Stimulated activated CD8-positive, alpha-beta memory T cell treated with anti-CD3 and anti-CD28 coated beads, Interleukin-2, amount 100 ng/mL, for 48 hours (primary cell): ENCODE measurements around the gene DPH6.
"Not testable (repeated sequence)": the region's sequence is repeated elsewhere in the genome, so short reads cannot be mapped to it uniquely, and the experiment has no call there.

ENCODE experiments used
- DNase-seq, 2 donors: peaks; one replicate each; pipeline ENCODE4 v3.0.0-alpha.2; 2020; ENCODE audit warnings: low read depth in 2 of 2

The DPH6 gene

DNA sequence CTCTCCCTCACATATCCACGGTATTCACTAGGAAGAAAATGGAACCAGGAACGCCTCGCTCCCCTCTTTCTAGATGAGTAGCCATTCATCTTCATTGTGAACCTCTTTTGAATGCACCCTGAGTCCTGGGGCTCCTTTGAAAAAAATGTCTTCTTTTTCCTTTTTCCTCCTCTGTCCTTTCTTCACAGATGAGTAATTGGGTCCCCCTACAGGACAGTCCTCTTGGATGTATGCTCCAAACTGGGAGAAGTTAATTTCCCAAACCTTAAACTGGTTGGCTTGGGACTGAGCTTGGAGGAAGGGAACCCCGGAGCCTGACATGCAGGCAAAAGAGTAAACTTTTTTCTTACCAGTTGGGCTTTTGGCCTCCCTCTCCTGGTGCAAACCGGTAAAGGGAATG lies 108.8 kb downstream of the DPH6 start:
- no peak for DNase-seq

DNA sequence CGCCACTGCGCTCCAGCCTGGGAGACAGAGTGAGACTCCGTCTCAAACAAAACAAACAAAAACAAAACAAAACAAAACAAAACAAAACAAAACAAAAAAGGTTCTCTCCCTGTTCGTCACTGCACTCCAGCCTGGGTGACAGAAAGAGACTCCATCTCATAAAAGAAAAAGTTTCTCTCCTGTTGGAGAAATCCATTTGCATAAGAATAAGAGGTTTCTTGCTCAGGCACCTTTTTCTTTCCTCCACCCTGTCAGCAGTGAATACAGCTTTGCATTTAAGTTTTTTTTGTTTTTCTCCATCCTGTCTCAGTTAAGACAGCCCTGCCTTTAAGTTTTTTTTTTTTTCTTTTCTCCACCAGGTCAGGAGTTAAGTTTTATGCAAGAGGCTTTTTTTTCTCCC lies 109.5 kb downstream of the DPH6 start:
- no peak for DNase-seq

DNA sequence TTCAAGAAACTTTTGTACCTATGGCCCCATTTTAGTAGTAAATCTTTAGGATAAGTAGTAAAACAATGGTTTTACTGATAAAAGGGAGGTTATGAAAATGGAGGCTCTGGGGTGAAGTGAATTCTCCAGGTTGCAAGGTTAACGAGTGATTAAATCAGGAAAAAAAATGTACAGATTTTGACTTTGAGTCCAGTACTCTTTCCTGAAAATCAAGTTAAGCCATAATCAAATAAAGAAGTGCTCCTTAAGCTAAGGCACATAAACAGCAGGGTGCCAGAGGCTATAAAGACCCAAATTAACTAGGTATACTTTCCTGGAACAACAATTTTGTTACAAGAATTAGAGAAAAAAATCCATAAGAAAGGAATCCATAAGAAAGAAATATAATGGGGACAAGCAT lies 114.7 kb downstream of the DPH6 start:
- no peak for DNase-seq

DNA sequence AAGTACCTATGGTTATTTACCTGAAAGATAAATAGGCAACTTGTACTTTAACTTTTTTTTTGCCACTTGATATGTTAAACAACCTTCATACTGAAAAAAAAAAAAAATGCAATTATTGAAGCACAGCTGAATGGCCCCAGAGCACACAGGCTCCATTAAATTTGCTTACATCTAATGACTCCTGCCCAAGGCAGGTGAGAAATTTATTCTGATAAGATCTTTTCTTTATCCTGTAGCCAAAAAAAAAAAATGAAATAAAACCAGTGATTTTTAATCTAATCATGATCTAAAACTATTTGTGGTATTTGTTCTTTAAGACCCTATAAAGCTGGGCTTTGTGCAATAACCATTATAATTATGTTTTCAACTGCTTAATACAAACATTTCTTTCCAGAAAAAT lies 115.7 kb downstream of the DPH6 start:
- no peak for DNase-seq

DNA sequence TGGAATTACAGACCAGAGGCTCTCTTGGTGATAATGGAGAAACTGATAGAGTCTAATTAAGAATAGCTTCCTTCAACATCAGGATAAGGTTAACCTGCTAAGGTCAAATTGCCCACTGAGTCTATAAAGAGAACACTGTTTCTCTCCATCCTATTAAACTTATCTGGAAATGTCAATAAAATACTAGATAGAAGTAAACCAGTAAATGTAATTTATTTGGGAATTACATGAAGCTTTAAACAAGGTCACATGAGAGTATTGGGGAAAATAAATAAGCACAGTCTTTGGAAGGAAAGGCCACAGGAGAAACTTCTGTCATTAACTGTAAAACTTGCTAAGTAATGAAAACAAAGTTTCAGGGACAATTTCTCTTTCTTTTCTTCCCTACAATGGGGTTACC lies 118.5 kb downstream of the DPH6 start:
- no peak for DNase-seq

DNA sequence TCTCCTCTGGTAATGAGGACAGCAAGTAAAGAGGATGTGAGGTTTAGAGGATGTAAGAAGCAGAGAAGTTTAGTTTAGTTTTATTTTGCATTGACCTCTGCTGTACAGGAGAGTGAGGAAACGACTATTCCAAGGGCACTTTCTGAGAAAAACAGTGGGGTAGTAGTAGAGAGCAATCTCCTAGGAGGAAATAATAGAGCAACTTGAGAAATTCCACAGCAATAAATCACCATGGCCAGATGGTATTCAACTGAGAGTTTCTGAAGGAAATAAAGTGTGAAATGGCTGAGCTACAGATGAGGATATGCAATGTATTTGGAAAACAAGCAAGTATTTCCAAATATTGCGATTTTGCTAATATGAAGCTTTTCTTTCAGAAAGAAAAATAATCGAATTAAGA lies 118.9 kb downstream of the DPH6 start:
- no peak for DNase-seq

DNA sequence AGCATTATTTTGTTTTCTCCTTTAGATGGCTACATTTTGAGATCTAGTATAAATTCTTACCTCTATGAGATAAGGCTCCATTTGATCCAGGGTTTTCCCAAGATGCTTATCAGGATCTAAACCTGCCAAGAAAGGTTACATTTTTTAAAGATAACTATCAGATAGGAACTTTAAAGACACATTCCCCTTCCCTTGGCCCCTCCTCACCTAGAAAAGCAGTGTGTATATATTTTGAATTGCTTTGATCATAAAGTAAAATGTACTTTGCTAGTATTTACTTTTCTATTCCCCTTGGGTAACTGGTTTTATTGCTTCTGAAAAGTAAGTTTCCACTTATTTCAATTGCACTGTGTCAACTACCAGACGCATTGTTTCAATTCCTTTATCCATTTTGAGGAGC lies 135.2 kb downstream of the DPH6 start:
- DNase-seq, result no peak

DNA sequence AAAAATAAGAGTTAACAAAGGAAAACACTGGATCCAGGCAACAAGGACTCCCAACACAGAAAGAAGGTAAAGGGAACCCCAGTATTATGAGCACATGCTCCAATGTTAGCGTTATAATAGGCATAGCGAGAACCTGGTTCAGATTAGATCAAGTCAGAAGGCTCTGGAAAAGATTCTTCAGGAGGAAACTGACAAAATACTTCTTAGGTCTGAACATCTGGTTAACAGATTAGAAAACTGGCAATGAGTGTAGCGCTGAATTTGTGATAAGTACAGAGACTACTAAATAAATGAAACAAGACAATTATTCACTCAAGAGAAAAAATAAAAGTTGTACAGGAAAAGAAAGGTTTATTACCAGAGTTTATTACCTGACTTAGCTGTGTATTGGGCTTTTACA lies 146.1 kb downstream of the DPH6 start:
- DNase-seq, result no peak

DNA sequence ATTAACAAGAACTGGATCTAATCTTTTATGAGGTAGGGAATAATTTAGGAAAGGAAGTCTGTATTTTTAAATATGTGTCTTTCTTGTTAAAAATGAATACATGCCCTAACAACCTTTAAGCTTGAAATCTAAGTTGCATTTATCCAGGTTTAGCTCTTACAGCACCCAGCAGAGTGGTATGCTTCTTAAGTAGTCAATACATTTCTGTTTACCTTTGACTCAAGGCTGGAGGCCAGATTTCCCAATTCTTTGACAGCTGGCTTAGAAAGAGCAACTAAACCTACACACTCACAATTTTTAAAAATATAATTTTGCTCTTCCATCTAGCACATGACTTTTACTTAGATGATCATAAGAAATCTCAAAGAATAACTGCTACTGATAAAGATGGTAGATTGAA lies 148.9 kb downstream of the DPH6 start:
- DNase-seq, result no peak

DNA sequence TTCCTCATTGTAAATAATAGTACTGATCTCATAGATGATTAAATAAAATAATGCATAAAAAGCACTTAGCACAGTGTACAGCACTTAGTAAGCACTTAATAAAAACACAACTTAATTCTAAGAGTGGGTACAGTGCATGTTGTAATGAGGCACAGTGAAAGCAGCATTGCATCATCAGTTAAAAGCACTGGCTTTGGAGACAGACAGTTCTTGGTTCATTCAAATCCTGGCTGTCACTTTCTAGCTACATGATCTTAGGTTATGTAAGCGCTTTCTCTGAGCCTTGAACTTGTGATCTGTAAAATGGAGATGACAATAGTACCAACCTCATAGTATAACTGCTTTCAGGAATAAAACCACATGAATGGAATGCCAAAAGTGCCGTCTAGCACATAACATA lies 151.5 kb downstream of the DPH6 start:
- DNase-seq, result no peak

DNA sequence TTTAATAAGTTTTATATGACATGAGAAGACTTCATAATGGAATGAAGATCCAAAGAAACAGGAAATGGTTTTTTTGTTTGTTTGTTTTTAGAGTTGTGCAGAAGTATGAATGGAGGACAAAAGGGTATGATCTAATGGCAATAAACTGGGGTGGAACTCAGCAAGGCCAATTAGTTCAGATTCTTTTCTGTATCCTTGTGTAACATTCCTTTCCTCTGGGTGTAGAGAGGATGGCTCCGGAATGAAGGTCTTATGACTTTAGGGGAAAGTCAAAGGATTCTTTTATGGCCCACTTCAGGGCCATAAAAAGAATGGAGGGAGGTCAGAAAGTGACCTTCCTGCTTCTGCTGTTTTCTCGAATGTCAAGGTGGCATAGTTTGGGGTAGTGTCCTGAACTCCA lies 152.6 kb downstream of the DPH6 start:
- DNase-seq, result no peak

DNA sequence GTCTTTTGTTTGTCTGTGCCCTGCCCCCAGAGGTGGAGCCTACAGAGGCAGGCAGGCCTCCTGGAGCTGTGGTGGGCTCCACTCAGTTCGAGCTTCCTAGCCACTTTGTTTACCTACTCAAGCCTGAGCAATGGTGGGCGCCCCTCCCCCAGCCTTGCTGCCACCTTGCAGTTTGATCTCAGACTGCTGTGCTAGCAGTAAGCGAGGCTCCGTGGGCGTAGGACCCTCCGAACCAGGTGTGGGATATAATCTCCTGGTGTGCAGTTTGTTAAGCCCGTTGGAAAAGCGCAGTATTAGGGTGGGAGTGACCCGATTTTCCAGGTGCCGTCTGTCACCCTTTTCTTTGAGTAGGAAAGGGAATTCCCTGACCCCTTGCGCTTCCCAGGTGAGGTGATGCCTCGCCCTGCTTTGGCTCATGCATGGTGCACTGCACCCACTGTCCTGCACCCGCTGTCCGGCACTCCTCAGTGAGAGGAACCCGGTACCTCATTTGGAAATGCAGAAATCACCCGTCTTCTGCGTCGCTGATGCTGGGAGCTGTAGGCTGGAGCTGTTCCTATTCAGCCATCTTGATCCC lies 154.5 kb downstream of the DPH6 start:
- not testable (repeated sequence) for DNase-seq

DNA sequence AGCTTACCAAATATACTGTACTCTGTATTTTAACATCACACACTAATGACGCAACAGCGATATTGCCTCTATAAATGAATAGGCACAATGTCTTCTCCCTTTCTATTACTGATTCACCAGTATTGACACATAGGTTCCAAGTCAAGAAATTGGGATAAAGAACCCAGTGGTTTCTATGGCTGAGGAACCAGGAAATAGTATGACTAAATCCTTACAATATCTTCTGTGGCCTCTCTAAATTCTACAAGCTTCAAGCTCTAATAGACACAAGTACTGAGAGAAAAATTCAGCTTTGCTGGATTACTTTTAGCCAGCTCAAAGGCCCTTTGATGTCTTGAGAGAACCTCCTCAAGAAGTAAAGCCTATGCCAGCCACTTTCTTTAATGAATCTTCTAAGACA lies 162.5 kb downstream of the DPH6 start:
- DNase-seq, result no peak

DNA sequence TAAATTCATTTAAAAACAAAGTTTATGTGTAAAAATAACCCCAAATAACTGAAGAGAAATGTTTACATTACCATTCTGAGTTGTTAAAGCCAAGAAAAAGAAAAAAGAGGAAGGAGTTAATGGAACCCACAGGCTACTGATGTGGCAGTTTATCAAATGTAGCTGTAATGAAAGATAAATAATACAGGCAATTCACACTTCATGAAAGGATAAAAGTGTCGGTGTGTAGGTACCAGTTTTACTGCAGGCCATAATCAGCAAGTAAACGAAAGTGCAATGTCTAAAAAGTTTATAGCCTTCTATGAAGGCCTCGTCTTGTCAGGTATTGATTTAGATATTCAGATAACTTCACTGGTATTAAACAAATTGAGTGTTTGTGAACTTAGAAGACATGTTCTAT lies 164.6 kb downstream of the DPH6 start:
- no peak for DNase-seq

DNA sequence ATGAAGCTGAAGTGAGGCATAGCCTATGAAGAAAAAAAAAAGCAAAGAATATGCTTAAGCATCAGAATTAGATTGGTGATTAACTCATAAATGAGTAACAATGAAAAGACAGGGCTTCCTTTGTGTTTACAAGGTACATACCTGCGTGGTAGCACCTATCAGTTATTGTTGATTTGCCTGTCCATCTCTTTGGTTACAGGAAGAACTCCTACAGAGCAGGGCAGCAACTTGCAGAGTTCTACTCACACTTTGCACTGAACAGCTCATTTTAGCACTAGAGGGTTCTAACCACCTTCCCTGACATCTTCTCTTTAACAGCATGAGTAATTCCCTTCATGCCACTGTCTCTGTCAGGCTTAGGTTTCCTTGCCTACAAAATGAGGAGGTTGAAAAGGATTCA lies 166.0 kb downstream of the DPH6 start:
- DNase-seq, result no peak

DNA sequence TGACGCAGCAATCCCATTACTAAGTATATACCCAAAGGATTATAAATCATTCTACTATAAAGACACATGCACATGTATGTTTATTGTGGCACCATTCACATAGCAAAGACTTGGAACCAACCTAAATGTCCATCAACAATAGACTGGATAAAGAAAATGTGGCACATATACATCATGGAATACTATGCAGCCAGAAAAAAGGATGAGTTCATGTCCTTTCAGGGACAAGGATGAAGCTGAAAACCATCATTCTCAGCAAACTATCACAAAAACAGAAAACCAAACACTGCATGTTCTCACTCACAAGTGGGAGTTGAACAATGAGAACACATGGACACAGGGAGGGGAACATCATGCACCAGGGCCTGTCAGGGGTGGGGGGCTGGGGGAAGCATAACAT lies 167.5 kb downstream of the DPH6 start:
- DNase-seq, result not testable (repeated sequence)

DNA sequence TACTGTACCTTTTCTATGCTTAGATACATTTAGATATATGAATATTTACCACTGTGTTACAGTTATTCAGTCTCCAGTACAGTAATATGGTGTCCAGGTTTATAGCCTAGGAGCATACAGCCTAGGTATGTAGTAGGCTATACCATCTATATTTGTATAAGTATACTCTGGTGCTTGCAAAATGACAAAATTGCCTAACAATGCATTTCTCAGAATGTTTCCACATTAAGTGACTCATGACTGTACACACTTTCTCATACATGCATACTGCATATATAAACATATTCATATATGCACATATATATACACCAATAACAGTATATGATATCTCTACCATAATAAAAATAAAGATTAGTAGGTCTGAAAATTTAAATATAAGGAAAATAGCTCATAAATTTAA lies 169.3 kb downstream of the DPH6 start:
- no peak for DNase-seq

DNA sequence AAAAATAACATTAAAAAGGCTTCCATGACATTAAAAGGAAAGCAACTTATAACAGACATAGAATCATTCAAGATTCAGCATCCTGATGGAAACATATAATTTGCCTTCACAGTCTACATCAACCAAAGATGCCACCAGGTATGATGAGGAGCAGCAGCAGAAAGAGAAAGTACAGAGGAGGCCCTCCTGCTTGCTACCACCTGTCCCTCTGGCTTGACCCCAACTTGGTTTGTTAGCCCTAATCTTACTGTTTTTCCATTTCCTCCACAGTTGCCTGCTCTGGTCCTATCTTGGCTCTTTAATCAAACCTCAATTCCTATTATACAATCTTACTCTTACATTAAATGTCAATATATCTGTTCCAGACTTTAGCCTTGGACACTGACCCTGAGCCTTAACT lies 171.3 kb downstream of the DPH6 start:
- no peak for DNase-seq

DNA sequence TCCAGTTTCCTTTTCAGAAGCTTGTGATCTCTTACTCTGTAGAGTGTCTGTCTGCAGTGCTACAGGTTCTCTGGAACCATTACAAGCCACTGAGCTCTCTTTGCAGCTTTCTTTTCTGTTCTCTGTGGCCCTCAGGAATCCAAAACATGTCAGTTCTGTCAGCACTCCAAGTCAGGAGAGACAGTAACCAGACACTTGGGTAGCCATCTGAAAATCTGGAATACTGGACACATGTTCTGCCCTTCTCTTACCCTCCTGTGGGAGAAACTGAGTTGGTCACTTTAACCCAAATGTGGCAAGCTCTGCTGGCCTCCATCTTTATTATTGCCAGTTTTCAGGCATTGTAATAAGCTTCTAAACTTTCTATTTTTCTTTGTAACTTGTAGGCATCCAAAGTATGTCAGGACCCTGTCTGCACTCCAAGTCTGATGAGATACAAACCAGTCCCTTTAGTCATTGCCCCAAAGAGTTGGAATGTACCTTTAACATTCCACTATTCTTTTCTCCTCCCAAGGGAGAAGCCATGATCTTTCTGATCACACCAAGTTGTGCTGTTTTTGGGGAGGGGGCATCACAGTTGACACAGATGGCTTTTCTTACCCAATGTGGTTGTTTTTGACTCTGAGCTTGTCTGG lies 183.7 kb downstream of the DPH6 start:
- no peak for DNase-seq

DNA sequence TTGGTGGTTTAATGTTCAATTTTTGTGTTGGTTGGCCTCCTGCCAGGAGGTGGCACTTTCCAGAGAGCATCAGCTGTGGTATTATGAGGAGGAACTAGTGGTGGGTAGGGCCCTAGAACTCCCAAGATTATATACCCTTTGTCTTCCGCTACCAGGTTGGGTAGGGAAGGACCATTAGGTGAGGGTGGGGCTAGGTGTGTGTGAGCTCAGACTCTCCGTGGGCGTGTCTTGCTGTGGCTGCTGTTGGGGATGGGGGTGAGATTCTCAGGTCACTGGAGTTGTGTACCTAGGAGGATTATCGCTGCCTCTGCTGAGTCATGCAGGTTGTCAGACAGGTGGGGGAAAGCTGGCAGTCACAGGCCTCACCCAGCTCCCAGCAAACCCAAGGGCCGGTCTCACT lies 187.1 kb downstream of the DPH6 start:
- DNase-seq, result no peak

DNA sequence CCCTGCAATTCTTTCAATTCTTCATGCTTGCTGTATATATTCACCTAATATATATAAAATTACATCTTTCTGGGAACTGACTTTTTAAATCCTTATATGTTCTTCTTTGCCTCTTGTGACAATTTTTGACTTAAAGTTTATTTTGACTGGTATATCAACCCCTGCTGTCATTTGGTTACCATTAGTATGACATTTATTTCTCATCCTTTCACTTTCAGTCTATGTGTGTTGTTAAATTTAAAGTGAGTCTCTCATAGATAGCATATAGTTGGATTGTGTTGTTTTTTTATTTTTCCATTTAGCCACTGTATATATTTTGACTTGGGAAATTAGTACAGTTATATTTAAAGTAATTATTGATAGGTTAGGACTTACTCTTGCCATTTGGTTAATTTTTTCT lies 194.9 kb downstream of the DPH6 start:
- DNase-seq, result no peak

DNA sequence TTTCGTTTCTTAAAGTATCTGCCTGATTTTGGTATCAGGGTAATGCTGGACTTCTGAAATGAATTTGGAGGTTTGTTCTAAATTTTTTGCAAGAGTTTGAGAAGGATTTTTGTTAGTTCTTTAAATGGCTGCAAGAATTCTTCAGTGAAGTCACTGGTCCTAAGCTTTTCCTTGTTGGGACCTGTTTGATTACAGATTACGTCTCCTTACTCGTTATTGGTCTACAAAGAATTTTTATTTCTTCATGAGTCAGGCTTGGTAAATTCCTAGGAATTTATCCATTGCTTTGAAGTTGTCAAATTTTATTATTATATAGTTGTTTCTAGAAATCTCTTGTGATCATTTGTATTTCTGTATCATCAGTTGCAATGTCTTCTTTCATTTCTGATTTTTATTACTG lies 196.0 kb downstream of the DPH6 start:
- DNase-seq, result no peak

DNA sequence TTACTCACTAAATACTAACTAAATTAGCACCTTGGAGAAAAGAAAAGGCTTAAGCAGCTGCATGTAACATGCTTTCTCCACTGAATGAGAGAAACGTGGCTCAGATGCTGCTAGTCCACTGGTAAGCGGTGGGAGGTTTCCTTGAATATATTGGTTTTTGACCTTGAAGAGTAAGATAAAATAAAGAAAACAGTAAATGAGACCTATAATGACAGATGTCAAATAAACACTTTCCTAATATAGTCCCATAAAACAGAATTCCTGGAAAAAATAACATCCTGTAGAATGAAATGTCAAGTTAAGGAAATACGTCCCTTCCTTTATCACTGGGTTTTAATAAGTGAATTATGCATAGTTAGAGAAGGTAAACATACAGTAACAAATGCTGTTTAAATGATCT lies 215.0 kb downstream of the DPH6 start:
- no peak for DNase-seq

DNA sequence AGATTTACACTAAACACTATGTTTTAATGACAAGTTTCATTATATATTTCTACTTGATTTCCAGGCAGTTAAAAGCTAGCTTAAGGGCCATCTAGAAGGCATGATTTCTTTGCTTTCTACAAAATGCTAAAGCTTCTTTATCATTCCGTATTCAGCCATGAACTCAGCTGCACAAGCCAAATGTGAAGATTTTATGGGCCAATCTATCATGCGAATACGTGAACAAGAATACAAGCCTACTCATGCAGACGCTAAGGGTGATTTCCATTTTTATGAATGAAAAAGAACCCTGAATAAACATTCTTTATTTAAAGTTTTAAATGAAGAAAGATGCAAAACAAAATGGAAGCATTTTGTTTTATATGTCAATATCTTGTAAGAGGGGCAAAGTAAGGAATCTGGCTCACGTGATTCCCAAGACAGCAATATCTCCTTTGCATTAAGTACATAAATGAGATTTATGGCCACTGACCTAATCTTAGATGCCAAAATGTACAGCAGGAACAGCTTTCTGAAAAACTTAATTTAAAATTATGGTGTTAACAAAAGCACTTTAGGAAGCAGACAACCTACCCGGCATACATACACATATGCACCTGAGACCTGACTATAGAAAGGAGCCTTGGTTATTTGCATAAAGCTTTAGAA lies 215.8 kb downstream of the DPH6 start:
- DNase-seq, result no peak
